ENCODE results near the gene RHBDF2. TPM values are rescaled to one million over a fixed set of nuclear protein-coding genes. Genes with fewer than 3 reads are reported as not detected.

The RHBDF2 gene
- 8.9 TPM for total RNA-seq

DNA sequence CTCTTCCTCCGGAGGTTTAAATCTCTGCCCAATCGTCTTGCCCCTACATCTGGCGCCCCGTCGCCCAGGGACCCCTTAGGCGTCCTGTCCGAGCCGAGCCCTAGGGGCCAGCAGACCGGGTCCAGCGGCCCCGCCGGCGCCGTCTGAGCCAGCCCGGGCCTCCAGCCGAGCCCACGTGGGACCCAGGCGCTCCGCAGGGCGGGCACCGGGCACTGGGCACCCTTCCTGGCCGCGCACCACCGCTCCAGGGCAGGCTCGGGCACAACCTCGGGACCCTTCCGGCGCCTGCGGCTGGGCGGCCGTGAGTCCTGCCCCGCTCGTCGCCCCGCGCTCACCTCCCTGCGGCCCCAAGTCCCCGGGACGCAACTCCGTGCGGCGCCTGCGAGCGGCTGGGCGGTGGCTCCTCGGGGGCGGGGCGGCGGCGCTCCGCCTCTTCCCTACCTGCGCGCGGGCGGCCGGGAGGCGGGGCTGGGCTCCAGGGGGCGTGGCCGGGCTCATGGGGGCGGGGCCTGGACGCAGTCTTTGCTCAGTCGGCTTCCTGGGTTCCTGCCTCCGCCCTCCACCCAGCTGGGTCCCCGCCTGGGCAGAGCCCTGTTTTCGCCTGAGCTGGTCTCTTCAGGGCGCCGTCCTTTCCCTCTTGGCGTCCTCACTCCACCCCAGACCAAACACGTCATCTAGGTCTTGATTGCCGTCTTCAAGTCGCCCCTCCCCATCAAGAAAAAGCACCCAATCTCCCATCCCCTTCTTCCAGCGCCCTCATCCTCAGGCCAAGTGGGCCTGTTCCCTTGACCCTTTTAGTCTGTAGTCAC, at the start of gene RHBDF2:
Gene RHBDF2, minus strand, starts transcription at position 406 of the 809 bp plus-strand sequence. CDS start 19,899 bp downstream, outside the sequence.
- DNase-seq (ENCODE audit: low spot score) (peak; percentile 96), ATAC-seq (peak; percentile 93)

DNA sequence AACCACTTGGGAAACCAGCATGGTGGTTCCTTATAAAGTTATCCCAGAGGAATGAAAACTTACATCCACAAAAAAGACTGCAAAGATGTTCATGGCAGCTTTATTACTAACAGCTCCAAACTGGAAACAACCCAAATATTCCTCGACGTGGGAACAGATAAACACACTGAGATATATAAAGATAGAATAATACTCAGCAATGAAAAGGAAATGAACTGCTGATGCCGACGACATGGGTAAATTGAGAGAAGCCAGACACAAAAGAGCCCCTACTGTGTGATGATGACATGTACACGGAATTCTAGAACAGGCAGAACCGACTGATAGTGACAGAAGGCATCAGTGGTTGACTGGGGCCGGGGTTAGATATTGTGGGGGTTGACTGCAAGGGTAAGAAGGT, 48.3 kb upstream of the RHBDF2 start:
- DNase-seq (ENCODE audit: low spot score): no peak
- ATAC-seq: no peak

DNA sequence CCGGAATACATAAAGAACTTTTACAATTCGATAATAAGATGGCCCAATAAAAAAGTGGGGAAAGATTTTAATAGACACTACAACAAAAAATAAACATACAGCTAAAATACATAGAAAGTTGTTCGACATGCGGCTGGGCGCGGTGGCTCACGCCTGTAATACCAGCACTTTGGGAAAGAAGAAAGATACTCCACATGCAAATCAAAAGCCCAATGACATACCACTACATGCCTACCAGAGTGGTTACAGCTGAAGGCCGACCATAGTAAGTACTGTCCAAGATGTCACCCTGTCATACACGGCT, 47.9 kb upstream of the RHBDF2 start:
- DNase-seq (ENCODE audit: low spot score) (no peak), ATAC-seq (no peak)

DNA sequence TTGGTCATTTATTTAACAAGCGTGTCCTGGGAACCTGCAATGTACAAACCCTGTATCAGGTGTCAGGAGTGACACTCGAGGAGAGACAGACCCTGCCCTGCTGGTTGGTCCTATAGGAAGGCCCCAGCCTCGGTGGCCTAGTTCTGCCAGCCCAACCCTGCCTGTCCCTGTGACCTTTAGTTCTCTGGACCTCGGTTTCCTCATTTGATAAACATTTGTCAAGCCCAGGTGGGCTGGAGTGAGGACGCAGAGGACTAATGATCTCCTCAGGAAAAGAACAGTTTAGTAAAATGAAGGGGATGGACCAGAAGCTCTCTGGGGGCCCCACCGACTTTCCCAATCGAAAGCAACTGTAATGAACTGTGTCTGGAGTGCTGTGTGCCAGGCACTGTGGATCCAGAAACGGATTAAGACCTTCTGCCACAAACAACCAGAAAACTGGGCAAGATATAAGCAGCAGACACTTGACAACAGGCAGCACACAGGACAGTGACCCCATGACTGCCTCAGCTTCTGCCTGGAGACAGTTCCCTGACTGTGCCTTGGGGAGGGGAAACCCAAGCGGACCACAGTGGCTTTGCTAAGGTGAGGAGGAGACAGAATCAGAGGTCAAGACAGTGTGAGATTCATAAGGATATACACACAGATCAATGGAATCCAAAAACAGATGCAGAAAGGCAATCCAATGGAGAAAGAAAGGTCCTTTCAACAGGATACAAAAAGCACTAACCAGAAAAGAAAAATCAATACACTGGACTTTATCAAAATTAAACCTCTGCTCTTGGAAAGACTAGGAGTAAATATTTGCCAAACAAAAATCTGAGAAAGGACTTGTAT, 47.4 kb upstream of the RHBDF2 start:
- no peak for DNase-seq (ENCODE audit: low spot score)

DNA sequence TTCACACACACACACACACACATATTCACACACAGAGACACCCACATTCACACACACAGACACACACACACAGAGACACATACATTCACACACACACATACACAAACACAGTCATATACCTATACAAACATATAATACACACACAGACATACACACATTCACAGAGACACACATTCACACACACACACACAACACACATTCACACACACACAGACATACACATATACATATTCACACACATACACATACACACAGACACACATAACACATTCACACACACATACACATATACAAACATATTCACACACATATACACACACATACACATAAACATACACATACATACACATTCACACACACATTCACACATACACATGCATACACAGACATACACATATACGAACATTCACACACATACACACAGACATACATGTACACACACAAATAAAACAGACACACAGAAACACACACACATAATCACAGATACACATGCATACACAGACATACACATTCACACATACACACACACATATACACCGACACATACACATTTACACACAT, 46.5 kb upstream of the RHBDF2 start:
- DNase-seq (ENCODE audit: low spot score): no peak
- no peak for ATAC-seq

More for the DNA sequence above, 47.4 kb upstream of the RHBDF2 start:
- peak; percentile 61 for ATAC-seq

DNA sequence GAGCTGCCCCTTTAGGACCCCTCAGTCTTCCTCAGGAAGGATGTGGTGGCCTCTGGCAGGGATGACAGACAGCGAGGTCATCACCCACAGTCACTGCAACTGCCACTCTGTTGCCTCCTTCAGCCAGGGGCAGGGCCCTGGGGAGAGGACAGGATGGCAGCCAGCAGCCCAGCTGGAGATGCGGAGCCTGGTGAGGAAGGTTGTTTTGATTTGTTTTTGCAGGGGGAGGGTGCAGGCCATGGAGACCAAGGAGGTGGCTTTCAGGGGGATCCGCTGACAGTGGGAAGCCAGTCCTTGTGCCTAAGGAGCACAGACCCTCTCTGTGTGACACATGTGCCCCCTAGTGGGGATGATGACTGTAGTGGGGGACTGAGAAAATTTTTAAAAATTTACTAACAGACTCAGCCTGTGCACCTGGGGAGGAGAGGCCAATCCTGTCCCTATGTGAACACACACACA, 46.0 kb upstream of the RHBDF2 start:
- ATAC-seq (peak; percentile 52), DNase-seq (ENCODE audit: low spot score) (peak; percentile 62)

DNA sequence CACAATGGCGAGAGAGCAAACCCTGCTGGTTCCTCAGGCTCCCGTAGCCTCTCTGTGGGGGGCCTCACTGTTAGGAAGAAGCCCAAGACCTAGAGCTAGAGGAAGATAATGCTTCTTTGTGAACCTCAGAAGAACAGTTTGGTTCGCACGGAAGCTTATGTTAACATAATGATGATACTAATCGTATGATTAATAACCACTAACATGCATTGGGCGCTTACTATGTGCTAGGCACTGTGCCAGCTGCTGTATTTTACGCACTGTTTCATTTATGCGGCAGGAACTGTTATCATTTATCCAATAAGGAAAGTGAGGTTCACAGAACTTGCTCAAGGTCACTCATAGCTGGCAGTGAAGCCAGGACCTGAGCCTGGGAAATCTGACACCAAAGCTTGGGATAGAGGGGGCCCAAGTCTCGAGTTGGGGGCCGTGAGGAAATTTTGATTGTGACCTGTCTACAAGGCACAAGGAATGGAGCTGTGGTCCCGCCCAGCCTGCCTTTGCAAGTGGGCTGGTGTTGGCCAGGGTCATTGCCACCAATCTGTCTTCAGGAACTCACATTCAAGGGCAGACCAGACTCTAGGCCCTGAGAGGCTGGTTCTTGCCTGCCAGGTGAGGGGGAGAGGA, 45.4 kb upstream of the RHBDF2 start:
- DNase-seq (ENCODE audit: low spot score) (no peak), ATAC-seq (no peak)

DNA sequence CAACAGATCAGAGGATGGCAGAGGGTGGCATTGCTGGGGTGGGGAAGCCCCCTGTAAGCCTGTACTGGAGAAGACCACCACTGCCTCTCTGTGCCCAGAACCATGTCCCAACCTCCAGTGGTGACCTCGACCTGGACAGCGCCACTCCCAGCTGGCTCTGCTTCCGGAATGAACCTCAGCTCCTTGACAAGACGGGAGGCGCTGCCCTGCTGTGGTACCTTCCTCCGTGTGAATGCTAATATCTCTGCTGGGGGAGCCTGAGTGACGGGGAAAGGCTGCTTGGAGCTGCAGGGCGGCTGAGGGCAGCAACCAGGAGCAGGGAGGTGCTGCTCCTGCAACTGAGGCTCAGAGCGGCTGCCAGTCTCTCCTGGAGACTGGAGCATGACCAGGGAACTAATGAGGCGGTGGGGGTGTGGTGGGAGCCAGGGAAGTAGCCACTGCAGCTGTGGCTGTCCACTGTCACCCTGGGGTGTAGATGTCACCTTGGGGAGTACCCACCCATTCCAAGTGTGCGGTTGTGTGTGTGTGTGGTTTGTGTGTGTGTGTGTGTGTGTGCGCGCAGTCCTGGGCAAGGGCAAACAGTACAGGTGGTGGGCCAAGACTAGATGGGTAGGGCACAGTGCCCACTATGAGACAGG, 44.8 kb upstream of the RHBDF2 start:
- DNase-seq (ENCODE audit: low spot score): no peak
- ATAC-seq: no peak

DNA sequence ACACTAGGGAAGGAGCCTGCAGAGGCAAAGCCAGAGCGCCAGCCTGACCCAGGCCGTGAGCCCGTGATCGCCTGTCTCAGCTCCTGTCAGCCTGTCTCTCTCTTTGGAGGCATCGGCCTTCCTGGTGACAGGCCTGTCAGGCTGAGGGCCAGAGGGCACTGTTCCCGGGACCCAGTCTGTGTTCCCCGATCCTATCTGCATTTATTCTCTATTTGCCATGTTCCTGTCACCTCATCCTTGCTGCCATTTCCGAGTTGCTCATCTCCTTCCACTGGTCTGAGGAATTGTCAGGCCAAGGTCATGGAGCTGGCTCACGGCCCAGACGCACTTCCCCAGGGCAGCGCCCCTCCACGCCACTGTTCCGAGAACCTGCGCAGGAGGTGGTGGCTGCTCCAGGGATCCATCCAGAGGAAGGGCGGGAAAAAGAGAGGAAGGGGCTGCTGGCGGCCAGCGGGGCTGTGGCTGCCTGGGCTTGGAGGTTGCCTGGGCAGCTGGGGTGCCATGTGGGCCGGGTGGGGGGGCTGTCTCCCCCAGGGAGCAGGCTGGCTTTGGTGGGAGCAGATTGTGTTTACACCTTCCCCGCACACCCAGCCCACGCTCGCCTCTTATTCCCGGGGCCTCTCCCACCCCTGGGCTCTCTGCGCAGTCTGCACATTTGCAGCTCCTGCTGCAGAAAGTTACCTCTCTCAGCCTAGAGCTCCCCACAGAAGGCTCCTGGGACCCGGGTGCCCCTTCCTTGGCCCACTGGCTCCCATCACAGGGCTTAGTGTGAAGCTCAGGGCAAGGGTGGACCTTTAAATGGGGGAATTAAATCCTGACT, 43.5 kb upstream of the RHBDF2 start:
- peak; percentile 29 for ATAC-seq
- no peak for DNase-seq (ENCODE audit: low spot score)

DNA sequence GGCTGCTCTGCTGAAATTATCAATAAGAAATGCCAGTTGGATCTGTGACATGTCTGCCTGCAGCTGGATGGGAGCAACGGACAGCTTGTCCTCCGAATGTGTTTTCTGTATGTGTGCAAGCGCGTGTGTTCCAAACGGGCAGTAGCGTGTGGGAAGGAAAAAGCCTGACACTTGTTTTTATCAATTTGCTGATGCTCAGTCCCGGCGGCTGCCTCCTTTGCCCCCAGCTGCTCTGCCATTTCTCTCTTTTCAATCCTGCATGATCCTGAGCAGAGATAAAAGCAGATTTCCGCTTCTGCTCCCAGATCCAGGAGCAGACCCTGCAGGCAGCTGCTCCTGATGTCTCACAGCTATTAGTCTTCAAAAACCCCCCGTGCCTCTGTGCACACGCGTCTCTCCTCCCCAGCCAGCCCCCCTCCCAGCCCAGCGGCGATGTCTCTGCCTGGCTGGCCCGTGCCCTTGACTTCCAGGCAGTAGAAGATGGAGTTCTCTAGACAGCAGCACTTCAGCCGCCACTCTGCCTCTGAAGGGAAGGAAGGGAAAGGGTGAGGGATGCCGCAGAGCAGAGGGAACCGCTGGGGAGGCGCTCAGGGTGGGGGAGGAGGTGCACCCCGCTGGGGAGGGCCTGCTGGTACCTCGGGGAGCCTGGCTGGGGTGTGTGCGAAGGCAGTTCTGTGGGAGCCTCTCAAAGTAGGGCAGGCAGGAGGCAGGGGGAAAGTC, 42.8 kb upstream of the RHBDF2 start:
- DNase-seq (ENCODE audit: low spot score) (no peak), ATAC-seq (no peak)

DNA sequence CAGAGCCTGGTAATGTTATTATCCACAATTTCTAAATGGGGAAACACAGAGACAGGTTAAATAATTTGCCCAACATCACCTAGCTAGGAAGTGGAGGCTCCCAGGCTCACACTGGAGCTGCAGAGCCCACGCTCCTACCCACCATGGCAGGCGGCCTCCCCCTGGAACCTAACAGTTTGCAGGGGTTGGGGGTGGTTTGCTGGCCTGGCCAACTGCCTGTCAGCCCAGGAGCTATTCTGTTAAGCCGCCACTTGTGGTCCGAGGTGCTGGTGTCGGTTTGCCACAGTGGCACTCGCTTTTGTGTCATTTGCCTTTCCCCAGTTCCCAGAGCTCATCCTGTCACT, 42.2 kb upstream of the RHBDF2 start:
- ATAC-seq (no peak), DNase-seq (ENCODE audit: low spot score) (no peak)

DNA sequence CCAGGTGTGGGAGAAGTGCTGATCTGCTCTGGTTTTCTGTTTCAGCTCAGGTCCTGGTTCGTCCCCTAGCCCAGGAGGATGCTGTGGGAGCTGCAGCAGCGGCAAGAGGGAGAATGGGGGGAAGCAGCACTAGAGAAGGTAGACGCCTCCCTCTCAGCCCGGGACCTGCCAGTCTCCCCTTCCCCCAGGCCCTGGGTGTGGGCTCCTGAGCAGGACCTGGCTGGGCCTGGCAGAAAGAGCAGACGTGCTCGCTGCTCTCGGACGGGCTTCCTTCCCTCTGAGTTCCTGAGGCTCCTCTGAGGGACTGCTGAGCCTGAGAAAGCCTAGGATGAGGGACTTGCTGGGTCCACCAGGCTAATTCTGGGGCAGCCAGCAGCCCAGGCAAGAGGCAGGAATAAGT, 41.8 kb upstream of the RHBDF2 start:
- no peak for ATAC-seq
- no peak for DNase-seq (ENCODE audit: low spot score)

DNA sequence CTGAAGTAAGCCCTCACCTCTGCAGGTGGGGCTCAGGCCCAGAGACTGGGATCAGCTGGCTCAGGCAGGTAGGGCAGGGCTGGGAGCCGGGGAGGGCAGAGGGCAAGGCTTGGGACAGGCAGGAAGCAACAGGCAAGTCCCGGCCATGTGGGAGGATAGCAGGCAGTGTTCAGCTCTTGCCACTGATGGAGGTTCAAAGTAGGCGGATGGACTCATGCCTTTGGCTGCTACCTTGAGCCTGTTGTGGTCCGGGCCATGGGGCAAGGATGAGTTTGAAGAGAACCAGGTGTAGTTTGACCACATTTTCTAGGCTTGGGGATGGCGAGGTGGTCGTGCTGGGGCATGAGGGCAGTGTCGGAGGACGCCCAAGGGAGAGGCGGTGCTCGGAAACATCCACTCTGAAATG, 41.3 kb upstream of the RHBDF2 start:
- ATAC-seq: no peak
- DNase-seq (ENCODE audit: low spot score): no peak

DNA sequence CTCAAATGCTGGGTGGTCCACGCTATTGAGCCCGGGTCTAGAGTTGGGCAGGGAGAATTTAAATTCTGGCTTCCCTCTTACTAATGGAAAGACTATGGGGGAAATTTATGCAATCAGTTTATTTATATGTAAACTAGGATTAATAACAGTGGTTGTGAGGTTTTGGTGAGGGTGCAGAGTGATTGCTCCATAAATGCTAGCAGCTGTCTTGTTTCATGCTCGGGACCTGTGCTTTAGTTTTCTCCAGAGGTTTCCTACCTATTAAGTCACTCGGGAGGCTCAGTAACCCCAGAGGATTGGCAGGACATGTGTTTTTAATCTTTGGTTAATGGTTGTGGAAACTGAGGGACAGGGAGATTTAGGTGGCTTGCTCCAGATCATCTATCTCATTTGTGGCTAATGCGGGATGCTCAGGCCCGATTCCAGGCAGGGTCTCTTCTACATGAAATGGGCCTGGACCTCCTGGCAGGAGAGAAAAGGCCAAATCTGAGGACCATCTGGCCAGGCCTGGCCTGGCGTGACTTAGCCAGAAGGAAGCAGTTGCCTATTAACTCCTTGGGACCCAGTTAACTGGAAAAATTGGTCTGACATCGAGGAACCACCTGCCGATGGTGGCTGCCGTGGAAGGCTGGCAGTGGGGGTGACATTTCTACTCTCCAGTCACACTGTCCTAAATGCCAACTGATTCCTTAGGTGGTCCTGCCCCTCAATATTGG, 40.7 kb upstream of the RHBDF2 start:
- DNase-seq (ENCODE audit: low spot score) (no peak), ATAC-seq (no peak)

DNA sequence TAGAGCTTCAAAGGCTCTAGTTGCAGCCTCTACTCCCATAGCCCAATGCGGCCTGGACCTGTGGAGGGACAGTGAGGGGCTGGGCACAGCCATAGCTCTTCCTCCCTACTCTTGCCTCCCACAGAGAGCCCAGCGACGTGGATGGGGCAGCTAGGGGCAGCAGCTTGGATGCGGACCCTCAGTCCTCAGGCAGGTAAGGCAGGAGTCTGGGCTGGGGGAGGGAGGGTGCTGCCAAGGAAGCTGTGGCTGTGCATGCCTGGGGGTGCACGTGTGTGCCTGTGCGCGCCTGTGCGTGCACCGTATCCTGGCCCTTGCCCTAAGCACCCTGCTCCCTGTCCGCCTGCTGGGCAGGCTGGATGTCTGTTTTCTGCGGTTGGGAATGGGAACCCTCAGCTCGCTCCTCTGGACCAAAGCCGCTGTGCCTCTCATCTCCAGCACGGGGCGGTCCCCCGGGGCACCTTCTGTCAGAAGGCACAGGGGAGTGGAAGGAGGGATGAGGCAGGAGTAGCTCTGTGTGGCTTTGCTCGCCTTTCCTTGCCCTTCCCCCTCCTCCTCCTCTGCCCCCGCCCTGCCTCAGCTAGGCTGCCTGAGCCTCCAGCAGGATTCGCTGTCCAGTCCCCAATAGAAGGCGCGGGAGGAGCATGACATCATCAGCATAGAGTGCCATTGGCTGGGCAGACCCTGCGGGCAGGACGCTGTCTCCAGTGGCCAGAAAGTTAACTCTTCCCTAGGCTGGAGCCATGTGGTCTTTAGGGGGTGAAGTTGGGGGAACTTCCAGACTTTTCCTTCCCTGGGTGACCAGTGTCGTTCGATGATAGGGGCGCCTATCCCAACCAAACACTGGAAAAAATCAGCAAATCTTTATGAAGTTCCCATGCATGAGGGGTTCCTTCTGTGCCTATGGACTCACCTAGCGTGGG, 39.4 kb upstream of the RHBDF2 start:
- peak; percentile 90 for ATAC-seq

DNA sequence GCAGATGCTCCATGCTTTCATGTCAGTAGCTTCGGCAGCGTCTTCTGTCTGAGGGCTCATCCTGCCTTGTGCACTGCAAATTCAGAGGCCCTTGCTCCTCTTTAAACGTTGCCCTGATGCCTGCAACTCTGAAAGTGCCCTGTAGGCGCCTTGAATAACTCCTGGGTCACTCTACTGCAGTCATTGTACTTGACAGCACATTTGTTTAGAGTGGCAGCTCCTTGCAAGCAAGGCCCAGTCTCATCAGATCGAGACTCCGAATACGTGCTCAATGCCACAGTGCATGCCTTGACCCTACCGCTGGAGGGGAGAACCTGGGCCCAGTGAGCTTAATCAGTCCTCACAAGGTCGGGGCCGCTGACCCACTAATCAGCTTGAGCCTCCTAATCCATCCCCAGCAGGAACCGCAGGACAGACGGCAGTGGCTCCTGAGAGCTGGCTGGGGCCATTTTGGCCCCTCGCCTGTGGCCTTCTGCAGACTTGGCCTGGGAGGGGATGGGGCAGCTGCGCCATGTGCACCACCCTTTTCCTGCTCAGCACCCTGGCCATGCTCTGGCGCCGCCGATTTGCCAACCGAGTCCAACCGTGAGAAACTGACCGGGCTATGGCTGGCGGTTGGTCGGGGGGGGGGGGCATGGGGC, 38.5 kb upstream of the RHBDF2 start, which contains the start of gene PRCD:
Gene PRCD, plus strand, starts transcription at position 414 of the 641 bp plus-strand sequence. Its CDS starts 98 bp downstream, at position 512.
- ATAC-seq (no peak), DNase-seq (ENCODE audit: low spot score) (no peak)

More for the DNA sequence above, 39.4 kb upstream of the RHBDF2 start:
- DNase-seq (ENCODE audit: low spot score): peak; percentile 84

Measured in left lobe of liver (tissue), 2 donors.